Measurements from ENCODE around the gene SIL1.

- no peak for TF ChIP-seq CTCF (IDR thresholded peaks at IDR 0.05; ENCODE audit: insufficient read depth, low read depth, low read length)
- TF ChIP-seq EZH2 (IDR thresholded peaks at IDR 0.05; ENCODE audit: insufficient read depth, low read length), result no peak
Measured at GRCh38 chr5:138905541-138905940, 292.6 kb downstream of the SIL1 start.
